K562 (cell line): Measurements from ENCODE around the gene CCDC92. TPM values are rescaled to one million over a fixed set of nuclear protein-coding genes. Genes with fewer than 3 reads are reported as not detected.
A peak's percentile ranks its signal among the peaks of the same experiment; 100 is the strongest.

Experiments
- ATAC-seq: fragments of 200-7000 bp; cut with Tn5 transposase; 3 replicates; pipeline ENCODE4 v1.9.1; 2020; ENCODE audit warnings: moderate library complexity
- BruUV-seq: library from RNA; stranded (reverse); fragments of 400-500 nt; replicated peaks from 2 replicates; lab custom pipeline; 2021; lab: Mats Ljungman, UMichigan
- CTCF ChIA-PET: fragments of 300-600 bp; formaldehyde crosslinking; extraction: SDS; loops from one replicate; lab custom pipeline; 2021; ENCODE audit warnings: low intra/inter-chr PET ratio; lab: Yijun Ruan, JAX
- POLR2A ChIA-PET: fragments of 300-600, 350-650 bp; sonication (Branson Sonifier 250); formaldehyde crosslinking; extraction: SDS; loops from one replicate; lab custom pipeline; 2021; ENCODE audit warnings: antibody characterized with exemption, inconsistent platforms; lab: Yijun Ruan, JAX
- DNase-seq, 4 experiments: peaks; one replicate each; pipeline versions ENCODE4 v3.0.0 to v3.0.0-alpha.2; 2011 to 2018; ENCODE audit warnings: low spot score in 3 of 4, mixed read lengths in 3 of 4; ENCODE audit errors: extremely low read depth in 1 of 4
- FAIRE-seq: peaks from 2 replicates; lab custom pipeline; 2011; peaks lifted over from hg19 to GRCh38; lab: Jason Lieb, UNC
- H2AFZ ChIP-seq: 2 replicates; pipeline ENCODE4 v1.6.0; 2011; ENCODE audit warnings: low read depth, low read length, control low read depth, inconsistent platforms
- H3K27ac ChIP-seq: fragments of 200-600 bp; 3 replicates; pipeline ENCODE4 v1.8.0; 2011; ENCODE audit warnings: low read depth, mild to moderate bottlenecking, control low read depth, inconsistent platforms, low read length, moderate library complexity, mixed read lengths; ENCODE audit errors: extremely low read depth
- H3K27me3 ChIP-seq, 2 experiments: fragments of 300-600 bp in 1 of 2; 2 replicates in 1 of 2; 3 replicates in 1 of 2; pipeline versions ENCODE4 v1.6.0 to v1.8.0; 2011; ENCODE audit warnings: inconsistent platforms in 2 of 2, low read length in 2 of 2, mild to moderate bottlenecking in 1 of 2, mixed read lengths in 1 of 2, moderate library complexity in 1 of 2; ENCODE audit not compliant: control insufficient read depth in 2 of 2, insufficient read depth in 2 of 2
- H3K36me3 ChIP-seq: fragments of 300-600 bp; 3 replicates; pipeline ENCODE4 v1.8.0; 2011; ENCODE audit warnings: mild to moderate bottlenecking, low read length, inconsistent platforms; ENCODE audit not compliant: control insufficient read depth, insufficient read depth
- H3K4me1 ChIP-seq, 2 experiments: fragments of 200-600 bp in 1 of 2; replicated peaks in 1 of 2; 2 replicates in 1 of 2; 3 replicates in 1 of 2; pipeline versions ENCODE4 v1.5.1 to v1.8.0; 2011; ENCODE audit warnings: inconsistent platforms in 2 of 2, low read length in 2 of 2, mild to moderate bottlenecking in 1 of 2, mixed read lengths in 1 of 2, moderate library complexity in 1 of 2; ENCODE audit not compliant: control insufficient read depth in 2 of 2, insufficient read depth in 2 of 2
- H3K4me2 ChIP-seq: 2 replicates; pipeline ENCODE4 v1.6.1; 2011; ENCODE audit warnings: low read length, control low read depth, inconsistent platforms, mixed read lengths; ENCODE audit not compliant: insufficient read depth
- H3K4me3 ChIP-seq: fragments of 200-600 bp; sonication (generic), shearing (Covaris generic); 2 replicates; pipeline ENCODE4 v1.5.1; 2016; ENCODE audit warnings: control low read depth, inconsistent platforms
- H3K79me2 ChIP-seq: fragments of 200-600 bp; 3 replicates; pipeline ENCODE4 v1.8.0; 2011; ENCODE audit warnings: low read length, inconsistent platforms; ENCODE audit not compliant: control insufficient read depth, insufficient read depth
- H3K9ac ChIP-seq, 2 experiments: 2 replicates each; pipeline versions ENCODE4 v1.6.0 to v1.6.1; 2011; ENCODE audit warnings: low read depth in 2 of 2, low read length in 2 of 2, control low read depth in 1 of 2, inconsistent platforms in 1 of 2, mild to moderate bottlenecking in 1 of 2, mixed read lengths in 1 of 2; ENCODE audit not compliant: insufficient read depth in 1 of 2
- H3K9me1 ChIP-seq: one replicate; pipeline ENCODE4 v1.6.0; 2011; ENCODE audit warnings: inconsistent platforms, mild to moderate bottlenecking, low read length, moderate library complexity; ENCODE audit not compliant: control insufficient read depth, insufficient read depth
- H3K9me3 ChIP-seq: replicated peaks from 2 replicates; pipeline ENCODE4 v1.5.1; 2011; ENCODE audit warnings: low read depth, low read length, inconsistent platforms; ENCODE audit not compliant: control insufficient read depth, insufficient read depth
- H4K20me1 ChIP-seq: replicated peaks from 2 replicates; pipeline ENCODE4 v1.6.1; 2011; ENCODE audit warnings: low read length, inconsistent platforms, mixed read lengths; ENCODE audit not compliant: control insufficient read depth, insufficient read depth
- AFF1 ChIP-seq, 2 experiments: fragments of 450-650 bp; IDR thresholded peaks; 2 replicates each; pipeline ENCODE4 v1.6.1; 2018; ENCODE audit warnings: mild to moderate bottlenecking in 2 of 2, low read depth in 1 of 2; ENCODE audit not compliant: partially characterized antibody in 2 of 2
- ASH1L ChIP-seq: fragments of 450-650 bp; IDR thresholded peaks from 2 replicates; pipeline ENCODE4 v1.6.1; 2018; ENCODE audit warnings: borderline replicate concordance, mild to moderate bottlenecking, low read depth; ENCODE audit not compliant: partially characterized antibody
- CBX1 ChIP-seq: sonication (generic); IDR thresholded peaks from 2 replicates; pipeline ENCODE4 v1.6.1; 2016; ENCODE audit warnings: antibody characterized with exemption, low read depth, mild to moderate bottlenecking
- CEBPB ChIP-seq: fragments of 450-650 bp; IDR thresholded peaks from 2 replicates; pipeline ENCODE4 v1.6.1; 2016; ENCODE audit warnings: missing genetic modification characterization, missing compliant biosample characterization
- CTBP1 ChIP-seq: fragments of 450-650 bp; IDR thresholded peaks from 2 replicates; pipeline ENCODE4 v1.6.1; 2016; ENCODE audit warnings: borderline replicate concordance
- CTCF ChIP-seq, 3 experiments: IDR thresholded peaks in 2 of 3; conservative IDR thresholded peaks in 1 of 3; 2 replicates each; pipeline ENCODE4 v1.5.1; 2011 to 2012; ENCODE audit warnings: low read length in 3 of 3, mild to moderate bottlenecking in 3 of 3, control low read depth in 2 of 3, improper control_type of control experiment in 1 of 3, inconsistent platforms in 1 of 3, low read depth in 1 of 3, mixed read lengths in 1 of 3, moderate library complexity in 1 of 3; ENCODE audit not compliant: insufficient read depth in 2 of 3
- HDAC8 ChIP-seq: fragments of 450-650 bp; IDR thresholded peaks from 2 replicates; pipeline ENCODE4 v1.6.1; 2016; ENCODE audit warnings: mild to moderate bottlenecking, missing genetic modification characterization, moderate library complexity, missing compliant biosample characterization
- HMG20A ChIP-seq: fragments of 450-650 bp; formaldehyde crosslinking; conservative IDR thresholded peaks from 2 replicates; pipeline ENCODE4 v1.4.0; 2020; ENCODE audit warnings: mild to moderate bottlenecking, mixed read lengths
- JUN ChIP-seq, 2 experiments: sonication (generic) in 1 of 2; formaldehyde crosslinking in 1 of 2; IDR thresholded peaks; 2 replicates each; pipeline versions ENCODE4 v1.6.1 to v1.8.0; 2012 to 2022; ENCODE audit warnings: borderline replicate concordance in 2 of 2, mild to moderate bottlenecking in 2 of 2, improper control_type of control experiment in 1 of 2, low read depth in 1 of 2, low read length in 1 of 2, missing genetic modification reagents in 1 of 2
- NFE2 ChIP-seq: IDR thresholded peaks from 2 replicates; pipeline ENCODE4 v1.6.1; 2014; ENCODE audit warnings: antibody characterized with exemption, low read depth
- NR4A1 ChIP-seq, 2 experiments: fragments of 250-450 bp in 1 of 2; fragments of 450-650 bp in 1 of 2; sonication (Bioruptor Pico) in 1 of 2; IDR thresholded peaks; 2 replicates each; pipeline versions ENCODE4 v1.4.0 to v1.6.1; 2016 to 2020; ENCODE audit warnings: mild to moderate bottlenecking in 2 of 2, missing compliant biosample characterization in 1 of 2, missing genetic modification characterization in 1 of 2, moderate library complexity in 1 of 2
- RAD21 ChIP-seq, 2 experiments: fragments of 250-450 bp in 1 of 2; fragments of 450-650 bp in 1 of 2; sonication (Bioruptor Pico) in 1 of 2; formaldehyde crosslinking in 1 of 2; IDR thresholded peaks in 1 of 2; conservative IDR thresholded peaks in 1 of 2; 2 replicates each; pipeline versions ENCODE4 v1.4.0 to v1.8.0; 2020 to 2022; ENCODE audit warnings: mild to moderate bottlenecking in 2 of 2, moderate library complexity in 1 of 2
- SOX6 ChIP-seq: fragments of 450-650 bp; IDR thresholded peaks from 2 replicates; pipeline ENCODE4 v1.6.1; 2014; ENCODE audit warnings: mild to moderate bottlenecking
- TCF3 ChIP-seq: sonication (generic); formaldehyde crosslinking; IDR thresholded peaks from 2 replicates; pipeline ENCODE4 v1.4.0; 2020; ENCODE audit warnings: mild to moderate bottlenecking, missing genetic modification reagents
- TRIM24 ChIP-seq, 2 experiments: fragments of 450-650 bp; IDR thresholded peaks; 2 replicates each; pipeline ENCODE4 v1.6.1; 2016
- ZNF174 ChIP-seq: fragments of 250-450 bp; sonication (Bioruptor Pico); IDR thresholded peaks from 2 replicates; pipeline ENCODE4 v1.4.0; 2020; ENCODE audit warnings: mild to moderate bottlenecking
- WGBS: fragments of 100-300 bp; shearing (Covaris generic); methylation state at CpG from one replicate; pipeline ENCODE4 v1.1.6; 2016; ENCODE audit warnings: low coverage, mixed read lengths; ENCODE audit not compliant: insufficient coverage; ENCODE audit errors: missing lambda C conversion rate; 5-methylcytosine and 5-hydroxymethylcytosine counted together
- in situ Hi-C: fragments of 300-500 bp; cut with MboI; formaldehyde crosslinking; loops from 4 replicates; pipeline ENCODE4 v1.15.0; 2018; ENCODE audit warnings: inconsistent platforms, mixed read lengths
- intact Hi-C: fragments of 100-400 bp; cut with micrococcal nuclease; formaldehyde crosslinking; loops from 2 replicates; pipeline ENCODE4 v1.14.2; 2022
- polyA plus RNA-seq, 8 experiments: library from polyadenylated mRNA; depleted of rRNA in 4 of 8; stranded (reverse) in 5 of 8; unstranded in 3 of 8; fragments of >200 nt; fragmentation: Nextera tagmentation in 2 of 8; fragmentation: Illumina TruSeq in 1 of 8; extraction: Ambion mirVana in 2 of 8; extraction: Trizol in 1 of 8; gene quantifications; 2 replicates each; pipeline versions ENCODE4 v1.2.1 to v1.2.3, GENCODE V29; 2011 to 2014; ENCODE audit warnings: inconsistent platforms in 1 of 8, missing spikeins in 1 of 8
- total RNA-seq, 7 experiments: library from RNA; depleted of rRNA in 6 of 7; stranded (reverse); fragments of >200 nt in 6 of 7; fragmentation: Illumina TruSeq in 2 of 7; extraction: Trizol in 2 of 7; gene quantifications; 2 replicates each; pipeline versions ENCODE4 v1.2.1 to v1.2.3, GENCODE V29; 2011 to 2021; ENCODE audit warnings: low replicate concordance in 1 of 7

Gene CCDC92
- total and polyA plus RNA-seq, 9 of the 15 experiments (the other 6 are each of a cell fraction or from before 2014, with no cell fraction given), result 0.27 to 5.9 (median 2.1) TPM

- peak; percentile 85 for ATAC-seq
- H3K36me3 ChIP-seq, result no peaks in the 10 kb centered on the region
- intact Hi-C loops, result loop anchor here (5.0 kb wide), 1 partner anchor 126 kb away; no protein-coding TSS in a partner anchor
- no TSS peak for BruUV-seq
- peaks cover 53 to 90% of the 10 kb centered on the region in 2 experiments for H3K27me3 ChIP-seq
- in situ Hi-C loops, result no loop called here
- no peak overlapping the region for H3K4me3 ChIP-seq
- H3K9me1 ChIP-seq, result no peaks in the 10 kb centered on the region
- no peaks in the 10 kb centered on the region for H3K79me2 ChIP-seq
- no peaks in the 10 kb centered on the region for H3K9me3 ChIP-seq
- H3K4me1 ChIP-seq, result peaks cover 0 to 4% of the 10 kb centered on the region in 2 experiments; a peak in 2 of 5 replicates
- H3K9ac ChIP-seq, result no peak overlapping the region; a peak in 1 of 4 replicates
- DNase-seq, result peak in 3 of 4 experiments; percentile 28 to 46 (median 28)
- no peak for FAIRE-seq
- WGBS, result 10% methylated on average over 15 of the region's 15 CpGs
- H3K4me2 ChIP-seq, result no peak overlapping the region
- CTCF ChIA-PET, result no interaction called here
- POLR2A ChIA-PET, result interaction anchor here (0.6 to 1.1 kb wide), 3 partner anchors 10 to 60 kb away, joined by 3 read pairs; no protein-coding TSS in a partner anchor
- H3K27ac ChIP-seq, result no peak overlapping the region
- H2AFZ ChIP-seq, result no peak overlapping the region
- H4K20me1 ChIP-seq, result 0 out of 2 replicates have a peak, but pooled peaks cover 3% of the 10 kb centered on the region
- TF ChIP-seq HDAC8 (tag) (no peak), ASH1L (no peak), AFF1 (IDR thresholded peaks at IDR 0.05; ENCODE audit: low read depth in 1 of 2, partially characterized antibody in 2 of 2) (no peak), ZNF174 (CRISPR knock-in tag) (no peak), NFE2 (no peak), RAD21 (CRISPR knock-in tag; conservative IDR thresholded peaks at IDR 0.05 in 1 of 2, IDR thresholded peaks at IDR 0.05 in 1 of 2) (peak; percentile 29 to 53), NR4A1 (CRISPR knock-in tag; IDR thresholded peaks at IDR 0.05) (no peak), NR4A1 (tag; IDR thresholded peaks at IDR 0.05) (no peak), TRIM24 (IDR thresholded peaks at IDR 0.05) (no peak), SOX6 (no peak), JUN (IDR thresholded peaks at IDR 0.05; ENCODE audit: borderline replicate concordance, low read depth, low read length) (no peak), JUN (CRISPR knock-in tag; IDR thresholded peaks at IDR 0.05; ENCODE audit: borderline replicate concordance) (no peak), CTCF (IDR thresholded peaks at IDR 0.05 in 2 of 3, conservative IDR thresholded peaks at IDR 0.05 in 1 of 3; ENCODE audit: insufficient read depth in 2 of 3, low read depth in 1 of 3, low read length in 3 of 3) (peak; percentile 32 to 47 (median 41); a peak in 4 of 6 replicates), CTBP1 (peak; percentile 15; the same call in 1 of the 2 replicates), TCF3 (CRISPR knock-in tag) (no peak), CBX1 (no peak), CEBPB (tag) (no peak), HMG20A (CRISPR knock-in tag) (no peak)
Observed at GRCh38 chr12:123928274-123928865, 44.3 kb downstream of the CCDC92 start.
